GM19324 (cell line): ENCODE measurements around the gene SSTR3.

Source experiments
- ATAC-seq: cut with Tn5 transposase; IDR thresholded peaks from one replicate; pipeline ENCODE4 v1.9.1; 2021; ENCODE audit warnings: mild to moderate bottlenecking, moderate library complexity; ENCODE audit not compliant: unreplicated experiment, low FRiP score

SSTR3 gene

GRCh38 chr22:37198258-37199102 lies 13.8 kb downstream of the SSTR3 start:
- peak; percentile 31 for ATAC-seq

GRCh38 chr22:37197451-37198257 lies 14.6 kb downstream of the SSTR3 start:
- no peak for ATAC-seq

GRCh38 chr22:37196539-37197450 lies 15.5 kb downstream of the SSTR3 start:
- no peak for ATAC-seq

- no peak for ATAC-seq
Measured at GRCh38 chr22:37195921-37196320, 16.4 kb downstream of the SSTR3 start.

GRCh38 chr22:37194750-37195149 lies 17.5 kb downstream of the SSTR3 start:
- no peak for ATAC-seq

GRCh38 chr22:37193629-37194191 lies 18.6 kb downstream of the SSTR3 start:
- ATAC-seq, result no peak

- ATAC-seq, result no peak
Measured at GRCh38 chr22:37192741-37193140, 19.5 kb downstream of the SSTR3 start.

GRCh38 chr22:37192204-37192603 lies 20.1 kb downstream of the SSTR3 start:
- ATAC-seq, result no peak

GRCh38 chr22:37190262-37190780 lies 22.0 kb downstream of the SSTR3 start:
- no peak for ATAC-seq

GRCh38 chr22:37188901-37189466 lies 23.3 kb downstream of the SSTR3 start:
- no peak for ATAC-seq

- no peak for ATAC-seq
Measured at GRCh38 chr22:37187891-37188761, 24.2 kb downstream of the SSTR3 start, which contains the start of gene C1QTNF6. TSS of gene C1QTNF6 (minus strand) at chr22:37188247. CDS start at chr22:37188213, 34 bp downstream.

- no peak for ATAC-seq
Measured at GRCh38 chr22:37187552-37187890, 24.8 kb downstream of the SSTR3 start.

- ATAC-seq, result no peak
Measured at GRCh38 chr22:37186997-37187522, 25.2 kb downstream of the SSTR3 start.

GRCh38 chr22:37186228-37186996 lies 25.9 kb downstream of the SSTR3 start:
- no peak for ATAC-seq

- ATAC-seq, result no peak
Measured at GRCh38 chr22:37185646-37186227, 26.5 kb downstream of the SSTR3 start.

- ATAC-seq, result no peak
Measured at GRCh38 chr22:37184816-37185541, 27.3 kb downstream of the SSTR3 start.

GRCh38 chr22:37184380-37184755 lies 27.9 kb downstream of the SSTR3 start:
- no peak for ATAC-seq
